Smooth muscle cell (in vitro differentiated cells): Measurements from ENCODE around the gene APIP. TPM values are rescaled to one million over a fixed set of nuclear protein-coding genes. Genes with fewer than 3 reads are reported as not detected.

Source experiments
- DNase-seq: peaks from one replicate; lab custom pipeline; 2025; ENCODE audit not compliant: unreplicated experiment; lab: John Stamatoyannopoulos, UW
- H2AFZ ChIP-seq: fragments of 200-600 bp; sonication (generic); 2 replicates; pipeline ENCODE4 v1.6.0; 2016; ENCODE audit warnings: antibody characterized with exemption, low read depth, mild to moderate bottlenecking
- H3F3A ChIP-seq: fragments of 200-600 bp; sonication (generic); 2 replicates; pipeline ENCODE4 v1.6.0; 2017; ENCODE audit warnings: antibody characterized with exemption, low read depth
- H3K27ac ChIP-seq: fragments of 200-600 bp; sonication (generic); 2 replicates; pipeline ENCODE4 v1.5.1; 2016; ENCODE audit warnings: low read depth, mild to moderate bottlenecking
- H3K27me3 ChIP-seq: fragments of 200-600 bp; sonication (generic); 2 replicates; pipeline ENCODE4 v1.6.1; 2016; ENCODE audit warnings: low read depth, mild to moderate bottlenecking
- H3K36me3 ChIP-seq: fragments of 200-600 bp; sonication (generic); 2 replicates; pipeline ENCODE4 v1.5.1; 2016; ENCODE audit warnings: low read depth
- H3K4me1 ChIP-seq: fragments of 200-600 bp; sonication (generic); 2 replicates; pipeline ENCODE4 v1.5.1; 2016; ENCODE audit warnings: low read depth
- H3K4me2 ChIP-seq: fragments of 200-600 bp; sonication (generic); 2 replicates; pipeline ENCODE4 v1.6.0; 2016; ENCODE audit warnings: mild to moderate bottlenecking
- H3K4me3 ChIP-seq: fragments of 200-600 bp; sonication (generic); 2 replicates; pipeline ENCODE4 v1.5.1; 2016; ENCODE audit warnings: mild to moderate bottlenecking
- H3K79me2 ChIP-seq: fragments of 200-600 bp; sonication (generic); 2 replicates; pipeline ENCODE4 v1.6.0; 2016; ENCODE audit warnings: low read depth, mild to moderate bottlenecking
- H3K9ac ChIP-seq: fragments of 200-600 bp; sonication (generic); 2 replicates; pipeline ENCODE4 v1.6.0; 2016; ENCODE audit warnings: low read depth
- H3K9me3 ChIP-seq: fragments of 200-600 bp; sonication (generic); replicated peaks from 2 replicates; pipeline ENCODE4 v1.5.1; 2016; ENCODE audit warnings: low read depth
- H4K20me1 ChIP-seq: fragments of 200-600 bp; sonication (generic); 2 replicates; pipeline ENCODE4 v1.6.0; 2016; ENCODE audit warnings: low read depth
- WGBS: methylation state at CpG from one replicate; pipeline ENCODE4 v1.1.7; 2016; ENCODE audit warnings: low lambda C conversion rate; 5-methylcytosine and 5-hydroxymethylcytosine counted together
- microRNA-seq: library from miRNA; unstranded; fragments of <30 nt; microRNA quantifications from one replicate; pipeline ENCODE4, GENCODE V29; 2016; ENCODE audit warnings: borderline number of aligned reads
- polyA plus RNA-seq: library from polyadenylated mRNA; unstranded; fragments of >200 nt; fragmentation: Nextera tagmentation; extraction: Ambion mirVana; gene quantifications from 2 replicates; pipeline ENCODE4 v1.2.1, GENCODE V29; 2016
- small RNA-seq: library from RNA; depleted of rRNA; stranded (forward); fragments of <200 nt; gene quantifications from one replicate; pipeline ENCODE3, GENCODE V24; 2014
- total RNA-seq: library from RNA; depleted of rRNA; stranded (reverse); fragments of >200 nt; gene quantifications from 2 replicates; pipeline ENCODE4 v1.2.3, GENCODE V29; 2014
- TF ChIP-seq, protein P1 (sequence below): fragments of 200-600 bp; sonication (generic); IDR thresholded peaks from 2 replicates; pipeline ENCODE4 v1.5.1; 2017; ENCODE audit warnings: borderline replicate concordance, mild to moderate bottlenecking, antibody characterized with exemption; ENCODE audit not compliant: insufficient read depth, poor library complexity, severe bottlenecking

The APIP gene
- total and polyA plus RNA-seq, 2 experiments from 2014 or later: 12.8 to 24.9 TPM

DNA sequence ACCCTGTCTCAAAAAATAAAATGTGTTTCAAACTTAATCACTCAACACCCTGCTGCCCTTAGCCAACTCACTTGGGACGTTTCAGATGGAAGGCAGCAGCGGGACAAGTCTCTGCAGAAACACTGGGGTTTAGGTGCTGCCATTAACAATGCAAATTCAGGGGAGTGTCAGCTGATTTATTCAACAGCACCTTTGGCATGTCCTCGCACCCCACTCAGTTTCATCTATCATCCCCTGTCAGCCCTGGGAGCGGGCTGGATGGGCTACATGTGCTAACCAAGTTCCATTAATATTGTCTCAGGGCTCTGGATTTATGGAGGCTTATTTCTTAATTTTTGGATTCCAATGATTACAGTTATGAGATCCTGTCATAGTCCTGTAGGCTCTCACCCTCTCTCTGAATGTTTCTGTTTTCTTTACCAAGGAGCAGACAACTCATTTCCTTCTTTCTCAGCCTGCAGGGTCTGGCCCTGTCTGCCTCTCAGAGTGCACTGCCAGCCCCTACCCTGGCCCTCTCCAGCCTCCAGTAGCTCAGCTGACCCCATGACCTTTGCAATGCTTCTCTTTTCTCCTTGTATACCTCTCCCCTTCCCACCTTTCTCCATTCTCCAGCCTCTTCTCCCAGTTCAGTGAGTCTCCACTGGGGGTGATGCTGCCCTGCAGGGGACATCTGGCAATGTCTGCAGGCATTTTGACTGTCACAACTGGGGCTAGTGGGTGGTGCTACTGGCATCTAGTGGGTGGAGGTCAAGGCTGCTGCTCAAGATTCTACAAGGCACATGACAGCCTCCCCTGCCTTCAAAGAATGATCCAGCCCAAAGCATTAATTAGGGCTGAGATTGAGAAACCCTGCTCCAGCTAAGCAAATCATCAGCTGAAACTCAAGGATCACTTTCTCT, 79.0 kb downstream of the APIP start:
- no peaks in the 10 kb centered on the region for H3K4me1 ChIP-seq

GRCh38 chr11:34833602-34834001, 82.6 kb downstream of the APIP start:
- Histone ChIP-seq H3K9me3 (no peaks in the 10 kb centered on the region), H3K4me2 (no peak overlapping the region), H3K9ac (no peak overlapping the region), H4K20me1 (no peaks in the 10 kb centered on the region), H2AFZ (no peak overlapping the region), H3K27me3 (no peaks in the 10 kb centered on the region), H3F3A (no peaks in the 10 kb centered on the region), H3K4me1 (no peaks in the 10 kb centered on the region), H3K79me2 (no peaks in the 10 kb centered on the region), H3K4me3 (no peak overlapping the region), H3K36me3 (no peaks in the 10 kb centered on the region), H3K27ac (no peak overlapping the region)
- TF ChIP-seq, protein P1, sequence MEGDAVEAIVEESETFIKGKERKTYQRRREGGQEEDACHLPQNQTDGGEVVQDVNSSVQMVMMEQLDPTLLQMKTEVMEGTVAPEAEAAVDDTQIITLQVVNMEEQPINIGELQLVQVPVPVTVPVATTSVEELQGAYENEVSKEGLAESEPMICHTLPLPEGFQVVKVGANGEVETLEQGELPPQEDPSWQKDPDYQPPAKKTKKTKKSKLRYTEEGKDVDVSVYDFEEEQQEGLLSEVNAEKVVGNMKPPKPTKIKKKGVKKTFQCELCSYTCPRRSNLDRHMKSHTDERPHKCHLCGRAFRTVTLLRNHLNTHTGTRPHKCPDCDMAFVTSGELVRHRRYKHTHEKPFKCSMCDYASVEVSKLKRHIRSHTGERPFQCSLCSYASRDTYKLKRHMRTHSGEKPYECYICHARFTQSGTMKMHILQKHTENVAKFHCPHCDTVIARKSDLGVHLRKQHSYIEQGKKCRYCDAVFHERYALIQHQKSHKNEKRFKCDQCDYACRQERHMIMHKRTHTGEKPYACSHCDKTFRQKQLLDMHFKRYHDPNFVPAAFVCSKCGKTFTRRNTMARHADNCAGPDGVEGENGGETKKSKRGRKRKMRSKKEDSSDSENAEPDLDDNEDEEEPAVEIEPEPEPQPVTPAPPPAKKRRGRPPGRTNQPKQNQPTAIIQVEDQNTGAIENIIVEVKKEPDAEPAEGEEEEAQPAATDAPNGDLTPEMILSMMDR: no peak
- DNase-seq: no peak

More for the DNA sequence above, 79.0 kb downstream of the APIP start:
- Histone ChIP-seq H3K36me3 (no peaks in the 10 kb centered on the region), H4K20me1 (no peaks in the 10 kb centered on the region), H3K27me3 (no peaks in the 10 kb centered on the region), H3K27ac (no peak overlapping the region), H3K9ac (no peak overlapping the region), H3K4me3 (no peak overlapping the region), H3K4me2 (no peak overlapping the region), H3K9me3 (no peaks in the 10 kb centered on the region), H3K79me2 (no peaks in the 10 kb centered on the region), H3F3A (no peaks in the 10 kb centered on the region), H2AFZ (no peak overlapping the region)
- no peak for DNase-seq
- TF ChIP-seq, protein P1: no peak
- WGBS: 83% methylated on average over 4 of the region's 4 CpGs

Small RNA genes lying within 50 kb of the gene (microRNA-seq; reads per million reads assigned to microRNA genes)
- gene MIR1343: 30.4 reads per million, percentile 38 among the genes with 10 or more reads in this experiment

Small RNA genes lying within 50 kb of the gene (small RNA-seq; reads per million reads assigned to genes)
- 0.39 reads per million, percentile 12 among the genes with 10 or more reads in this experiment for gene MIR1343

Other genes with a start within 250 kb of the APIP start
- 56.7 and 100 TPM in 2 replicates for gene PDHX, start 239 bp upstream of the APIP start, total RNA-seq
- 46.6 and 56.6 TPM in 2 replicates for gene PDHX, start 239 bp upstream of the APIP start, polyA plus RNA-seq
- 143 and 248 TPM in 2 replicates for gene CD44, start 222.8 kb upstream of the APIP start, total RNA-seq
- 116 and 174 TPM in 2 replicates for gene CD44, start 222.8 kb upstream of the APIP start, polyA plus RNA-seq